ENCODE measurements around the gene SLMAP. TPM values are rescaled to one million over a fixed set of nuclear protein-coding genes. Genes with fewer than 3 reads are reported as not detected.

Gene SLMAP
- total RNA-seq, 1 donor from 2014 or later = 50.3 TPM

- Histone ChIP-seq H3K4me3 (ENCODE audit: low read depth, low read length) (no peak overlapping the region), H3K27me3 (ENCODE audit: control insufficient read depth, insufficient read depth, low read length) (no peaks in the 10 kb centered on the region), H3K36me3 (ENCODE audit: control insufficient read depth, insufficient read depth, low read length) (no peaks in the 10 kb centered on the region)
- FAIRE-seq = no peak
- DNase-seq (ENCODE audit: low read depth) = no peak
- no peak for TF ChIP-seq CTCF (IDR thresholded peaks at IDR 0.05; ENCODE audit: insufficient read depth, low read length, severe bottlenecking)
Measured at GRCh38 chr3:57717205-57717868, 38.8 kb upstream of the SLMAP start.

- H3K27me3 ChIP-seq (ENCODE audit: control insufficient read depth, insufficient read depth, low read length) = no peaks in the 10 kb centered on the region
- no peak for FAIRE-seq
- no peak for TF ChIP-seq CTCF (IDR thresholded peaks at IDR 0.05; ENCODE audit: insufficient read depth, low read length, severe bottlenecking)
- H3K4me3 ChIP-seq (ENCODE audit: low read depth, low read length) = no peak overlapping the region
- DNase-seq (ENCODE audit: low read depth) = no peak
- no peaks in the 10 kb centered on the region for H3K36me3 ChIP-seq (ENCODE audit: control insufficient read depth, insufficient read depth, low read length)
Measured at GRCh38 chr3:57718118-57718517, 38.0 kb upstream of the SLMAP start.

GRCh38 chr3:57726397-57726796 is 29.7 kb upstream of the SLMAP start:
- FAIRE-seq (no peak), DNase-seq (ENCODE audit: low read depth) (no peak)
- no peak overlapping the region for H3K4me3 ChIP-seq (ENCODE audit: low read depth, low read length)
- no peaks in the 10 kb centered on the region for H3K27me3 ChIP-seq (ENCODE audit: control insufficient read depth, insufficient read depth, low read length)
- H3K36me3 ChIP-seq (ENCODE audit: control insufficient read depth, insufficient read depth, low read length) = no peaks in the 10 kb centered on the region
- TF ChIP-seq CTCF (IDR thresholded peaks at IDR 0.05; ENCODE audit: insufficient read depth, low read length, severe bottlenecking) = no peak

- Histone ChIP-seq H3K4me3 (ENCODE audit: low read depth, low read length) (no peak overlapping the region), H3K36me3 (ENCODE audit: control insufficient read depth, insufficient read depth, low read length) (no peaks in the 10 kb centered on the region), H3K27me3 (ENCODE audit: control insufficient read depth, insufficient read depth, low read length) (no peaks in the 10 kb centered on the region)
- FAIRE-seq (no peak), DNase-seq (ENCODE audit: low read depth) (peak; percentile 79)
- no peak for TF ChIP-seq CTCF (IDR thresholded peaks at IDR 0.05; ENCODE audit: insufficient read depth, low read length, severe bottlenecking)
Measured at GRCh38 chr3:57727106-57727505, 29.0 kb upstream of the SLMAP start.

- no peak for DNase-seq (ENCODE audit: low read depth)
- no peaks in the 10 kb centered on the region for H3K36me3 ChIP-seq (ENCODE audit: control insufficient read depth, insufficient read depth, low read length)
- no peak overlapping the region for H3K4me3 ChIP-seq (ENCODE audit: low read depth, low read length)
- no peaks in the 10 kb centered on the region for H3K27me3 ChIP-seq (ENCODE audit: control insufficient read depth, insufficient read depth, low read length)
- no peak for FAIRE-seq
- no peak for TF ChIP-seq CTCF (IDR thresholded peaks at IDR 0.05; ENCODE audit: insufficient read depth, low read length, severe bottlenecking)
Measured at GRCh38 chr3:57729334-57730045, 26.6 kb upstream of the SLMAP start.
